Endodermal cell (in vitro differentiated cells): ENCODE results near the gene MAP4K3. TPM values are rescaled to one million over a fixed set of nuclear protein-coding genes. Genes with fewer than 3 reads are reported as not detected.

Experiments
- DNase-seq: peaks from one replicate; pipeline ENCODE4 v3.0.0-alpha.2; 2017
- H3K27ac ChIP-seq: 2 replicates; pipeline ENCODE4 v1.5.1; 2013; ENCODE audit warnings: mild to moderate bottlenecking, low read depth, low read length, moderate library complexity
- H3K27me3 ChIP-seq: 2 replicates; pipeline ENCODE4 v1.6.1; 2013; ENCODE audit warnings: mild to moderate bottlenecking, low read length, moderate library complexity; ENCODE audit not compliant: insufficient read depth, control insufficient read depth, poor library complexity, severe bottlenecking
- H3K36me3 ChIP-seq: 2 replicates; pipeline ENCODE4 v1.7.0; 2013; ENCODE audit warnings: mild to moderate bottlenecking, low read length, moderate library complexity; ENCODE audit not compliant: control insufficient read depth, insufficient read depth
- H3K4me1 ChIP-seq: one replicate; pipeline ENCODE4 v1.7.0; 2013; ENCODE audit warnings: low read length; ENCODE audit not compliant: control insufficient read depth, insufficient read depth
- H3K4me3 ChIP-seq: 2 replicates; pipeline ENCODE4 v1.5.1; 2013; ENCODE audit warnings: mild to moderate bottlenecking, low read length, moderate library complexity
- H3K9ac ChIP-seq: 2 replicates; pipeline ENCODE4 v1.6.1; 2013; ENCODE audit warnings: mild to moderate bottlenecking, low read length, moderate library complexity; ENCODE audit not compliant: poor library complexity, severe bottlenecking; ENCODE audit errors: extremely low read depth
- H3K9me3 ChIP-seq: 2 replicates; pipeline ENCODE4 v1.6.1; 2013; ENCODE audit warnings: mild to moderate bottlenecking, low read length, moderate library complexity; ENCODE audit not compliant: control insufficient read depth
- H3K27ac Mint-ChIP-seq: 2 replicates; pipeline ENCODE4 v1.8.0; 2020; ENCODE audit warnings: mixed read lengths
- H3K27me3 Mint-ChIP-seq: 2 replicates; pipeline ENCODE4 v1.8.0; 2021; ENCODE audit warnings: mild to moderate bottlenecking, mixed read lengths; ENCODE audit not compliant: insufficient read depth
- H3K36me3 Mint-ChIP-seq: 2 replicates; pipeline ENCODE4 v1.8.0; 2020; ENCODE audit warnings: low read depth, mixed read lengths
- H3K4me1 Mint-ChIP-seq: 2 replicates; pipeline ENCODE4 v1.8.0; 2020; ENCODE audit warnings: mixed read lengths
- H3K4me3 Mint-ChIP-seq: 2 replicates; pipeline ENCODE4 v1.8.0; 2020; ENCODE audit warnings: mild to moderate bottlenecking, moderate library complexity, mixed read lengths
- H3K9me3 Mint-ChIP-seq: 2 replicates; pipeline ENCODE4 v1.8.0; 2020; ENCODE audit warnings: mild to moderate bottlenecking, mixed read lengths
- CTCF ChIP-seq: fragments of 200-600 bp; sonication (generic); conservative IDR thresholded peaks from 2 replicates; pipeline ENCODE4 v1.5.0; 2021; ENCODE audit warnings: antibody characterized with exemption, mild to moderate bottlenecking
- WGBS, 2 experiments: methylation state at CpG; one replicate each; pipeline versions ENCODE4 v1.1.5 to v1.1.7; 2013; ENCODE audit warnings: missing lambda C conversion rate in 2 of 2, mixed read lengths in 1 of 2; ENCODE audit not compliant: insufficient coverage in 1 of 2, insufficient read length in 1 of 2; 5-methylcytosine and 5-hydroxymethylcytosine counted together
- total RNA-seq, 2 donors: library from RNA; stranded (reverse); fragmentation: NEBNext Ultra II Directional in 1 of 2; extraction: Animal tissue kit (Norgen Biotek cat#: 25700) in 1 of 2; gene quantifications; 2 replicates in 1 of 2; 3 replicates in 1 of 2; pipeline ENCODE4 v1.2.1, GENCODE V29; 2021

The MAP4K3 gene
- total RNA-seq, 2 donors from 2014 or later, result 39.1 to 45.5 TPM

GRCh38 chr2:39320162-39320561 lies 116.9 kb downstream of the MAP4K3 start:
- Mint-ChIP-seq H3K4me1 (peaks cover 20% of the 10 kb centered on the region), H3K27me3 (no peaks in the 10 kb centered on the region), H3K4me3 (no peak overlapping the region), H3K27ac (no peak overlapping the region), H3K36me3 (peaks cover 13% of the 10 kb centered on the region), H3K9me3 (no peaks in the 10 kb centered on the region)
- Histone ChIP-seq H3K4me1 (peaks cover 3% of the 10 kb centered on the region), H3K27ac (no peak overlapping the region), H3K36me3 (peaks cover 27% of the 10 kb centered on the region), H3K27me3 (no peaks in the 10 kb centered on the region), H3K4me3 (no peak overlapping the region), H3K9me3 (no peaks in the 10 kb centered on the region), H3K9ac (no peak overlapping the region)
- no peak for DNase-seq
- no peak for TF ChIP-seq CTCF
- WGBS, 2 experiments, result 100% methylated on average over 3 of the region's 4 CpGs; no CpG with 5 or more reads in 1 of the 2 experiments

- no peak for DNase-seq
- peaks cover 34% of the 10 kb centered on the region for H3K36me3 ChIP-seq
- no peaks in the 10 kb centered on the region for H3K9me3 Mint-ChIP-seq
- H3K27me3 ChIP-seq, result no peaks in the 10 kb centered on the region
- TF ChIP-seq CTCF, result no peak
- no peak overlapping the region for H3K4me3 Mint-ChIP-seq
- peaks cover 12% of the 10 kb centered on the region for H3K4me1 Mint-ChIP-seq
- WGBS, 2 experiments, result 90 to 100% methylated on average over 1 to 4 of the region's 4 CpGs
- H3K36me3 Mint-ChIP-seq, result peaks cover 33% of the 10 kb centered on the region
- H3K9ac ChIP-seq, result no peak overlapping the region
- no peak overlapping the region for H3K4me3 ChIP-seq
- no peak overlapping the region for H3K27ac ChIP-seq
- H3K27ac Mint-ChIP-seq, result no peak overlapping the region
- no peaks in the 10 kb centered on the region for H3K9me3 ChIP-seq
- peaks cover 3% of the 10 kb centered on the region for H3K4me1 ChIP-seq
- no peaks in the 10 kb centered on the region for H3K27me3 Mint-ChIP-seq
Observed at GRCh38 chr2:39313575-39313974, 123.5 kb downstream of the MAP4K3 start.

GRCh38 chr2:39311469-39311868 lies 125.6 kb downstream of the MAP4K3 start:
- Mint-ChIP-seq H3K4me3 (no peak overlapping the region), H3K4me1 (peaks cover 4% of the 10 kb centered on the region), H3K27ac (no peak overlapping the region), H3K9me3 (no peaks in the 10 kb centered on the region), H3K27me3 (no peaks in the 10 kb centered on the region), H3K36me3 (peaks cover 30% of the 10 kb centered on the region)
- H3K4me1 ChIP-seq, result no peaks in the 10 kb centered on the region
- WGBS, 2 experiments, result 92 to 98% methylated on average over 2 of the region's 2 CpGs
- no peak overlapping the region for H3K4me3 ChIP-seq
- H3K9me3 ChIP-seq, result no peaks in the 10 kb centered on the region
- peaks cover 34% of the 10 kb centered on the region for H3K36me3 ChIP-seq
- DNase-seq, result no peak
- H3K27me3 ChIP-seq, result no peaks in the 10 kb centered on the region
- TF ChIP-seq CTCF, result no peak
- no peak overlapping the region for H3K9ac ChIP-seq
- H3K27ac ChIP-seq, result no peak overlapping the region
